ENCODE data around the gene GRB2. TPM values are rescaled to one million over a fixed set of nuclear protein-coding genes. Genes with fewer than 3 reads are reported as not detected.

The GRB2 gene
- total and polyA plus RNA-seq, 2 experiments from 2014 or later, result 89.0 to 112 TPM

- Histone ChIP-seq H2AFZ (no peak overlapping the region), H3K36me3 (ENCODE audit: insufficient read depth) (no peaks in the 10 kb centered on the region), H4K20me1 (replicated peaks; ENCODE audit: insufficient read depth) (peaks cover 1% of the 10 kb centered on the region; the same call in 1 of the 2 replicates), H3K27ac (ENCODE audit: low read depth) (peak overlapping the region; percentile 99), H3K27me3 (ENCODE audit: insufficient read depth) (no peaks in the 10 kb centered on the region), H3K4me3 (peak overlapping the region; percentile 58), H3K79me2 (replicated peaks; ENCODE audit: insufficient read depth) (peaks cover 78% of the 10 kb centered on the region), H3K4me2 (peak overlapping the region; percentile 92), H3K9me2 (ENCODE audit: insufficient read depth) (no peaks in the 10 kb centered on the region), H3K4me1 (ENCODE audit: insufficient read depth) (peaks cover 67% of the 10 kb centered on the region), H3F3A (replicated peaks; ENCODE audit: low read depth) (peaks cover 20% of the 10 kb centered on the region)
- H3K36me3 Mint-ChIP-seq (ENCODE audit: low read depth), result peaks cover 2% of the 10 kb centered on the region; the same call in 1 of the 3 replicates
- H3K27ac Mint-ChIP-seq, result peak overlapping the region; percentile 86
- TF ChIP-seq REST (IDR thresholded peaks at IDR 0.05; ENCODE audit: unreplicated experiment) (no peak), JUNB (IDR thresholded peaks at IDR 0.05; ENCODE audit: unreplicated experiment) (no peak), STAT1 (IDR thresholded peaks at IDR 0.05; ENCODE audit: unreplicated experiment) (no peak)
- DNase-seq (ENCODE audit: low spot score) (peak; percentile 33), ATAC-seq (peak; percentile 45)
- no peaks in the 10 kb centered on the region for H3K9me3 Mint-ChIP-seq
- peak overlapping the region; percentile 52 for H3K4me3 Mint-ChIP-seq
- H3K27me3 Mint-ChIP-seq (ENCODE audit: insufficient read depth, low read depth, poor library complexity), result peaks cover 3% of the 10 kb centered on the region
- H3K4me1 Mint-ChIP-seq, result peaks cover 66% of the 10 kb centered on the region
Measured at GRCh38 chr17:75344666-75345065, 60.8 kb downstream of the GRB2 start.

- no peak overlapping the region for H2AFZ ChIP-seq
- no peaks in the 10 kb centered on the region for H3K27me3 ChIP-seq (ENCODE audit: insufficient read depth)
- H3K9me2 ChIP-seq (ENCODE audit: insufficient read depth), result no peaks in the 10 kb centered on the region
- H4K20me1 ChIP-seq (replicated peaks; ENCODE audit: insufficient read depth), result 0 out of 2 replicates have a peak, but pooled peaks cover 3% of the 10 kb centered on the region
- no peak overlapping the region for H3K4me3 ChIP-seq
- peak overlapping the region; percentile 92 for H3K4me2 ChIP-seq
- Mint-ChIP-seq H3K27me3 (ENCODE audit: insufficient read depth, low read depth, poor library complexity) (peaks cover 3% of the 10 kb centered on the region), H3K4me1 (peaks cover 64% of the 10 kb centered on the region), H3K36me3 (ENCODE audit: low read depth) (peaks cover 2% of the 10 kb centered on the region; the same call in 1 of the 3 replicates), H3K27ac (no peak overlapping the region; the same call in 1 of the 2 replicates), H3K4me3 (no peak overlapping the region), H3K9me3 (no peaks in the 10 kb centered on the region)
- 0 out of 2 replicates have a peak overlapping the region, but pooled peaks have one; percentile 88 for H3K27ac ChIP-seq (ENCODE audit: low read depth)
- ATAC-seq (no peak), DNase-seq (ENCODE audit: low spot score) (no peak)
- H3K36me3 ChIP-seq (ENCODE audit: insufficient read depth), result no peaks in the 10 kb centered on the region
- H3K79me2 ChIP-seq (replicated peaks; ENCODE audit: insufficient read depth), result peaks cover 78% of the 10 kb centered on the region
- H3F3A ChIP-seq (replicated peaks; ENCODE audit: low read depth), result peaks cover 20% of the 10 kb centered on the region
- peaks cover 67% of the 10 kb centered on the region for H3K4me1 ChIP-seq (ENCODE audit: insufficient read depth)
- TF ChIP-seq EZH2 (IDR thresholded peaks at IDR 0.05; ENCODE audit: low read depth, unreplicated experiment) (no peak), NANOG (IDR thresholded peaks at IDR 0.05; ENCODE audit: borderline replicate concordance) (no peak), CTCF (conservative IDR thresholded peaks at IDR 0.05; ENCODE audit: low read depth in 2 of 2) (no peak), ZNF114 (CRISPR knock-in tag; IDR thresholded peaks at IDR 0.05) (no peak), CREB1 (CRISPR knock-in tag; IDR thresholded peaks at IDR 0.05; ENCODE audit: low read depth) (no peak), ZNF331 (CRISPR knock-in tag; IDR thresholded peaks at IDR 0.05; ENCODE audit: low read depth) (no peak), ETS1 (IDR thresholded peaks at IDR 0.05) (no peak), JUNB (IDR thresholded peaks at IDR 0.05; ENCODE audit: unreplicated experiment) (no peak)
Measured at GRCh38 chr17:75342996-75343395, 62.5 kb downstream of the GRB2 start.

Measured in GM23338 (cell line).